Tibial nerve (tissue), 3 donors: Measurements from ENCODE around the gene CFAP99.

Experiments used
- POLR2A ChIP-seq, 2 donors: fragments of 450-650 bp; IDR thresholded peaks; one replicate each; pipeline ENCODE4 v1.6.1; 2017; ENCODE audit warnings: antibody characterized with exemption in 2 of 2, mild to moderate bottlenecking in 2 of 2, moderate library complexity in 2 of 2
- TF ChIP-seq, protein P1 (sequence below), 5 experiments: fragments of 200-600 bp in 3 of 5; fragments of 450-650 bp in 2 of 5; sonication (generic) in 3 of 5; IDR thresholded peaks; one replicate each; pipeline ENCODE4 v1.5.1; 2016 to 2019; ENCODE audit warnings: antibody characterized with exemption in 5 of 5, mild to moderate bottlenecking in 3 of 5, moderate library complexity in 2 of 5

- TF ChIP-seq, protein P1, sequence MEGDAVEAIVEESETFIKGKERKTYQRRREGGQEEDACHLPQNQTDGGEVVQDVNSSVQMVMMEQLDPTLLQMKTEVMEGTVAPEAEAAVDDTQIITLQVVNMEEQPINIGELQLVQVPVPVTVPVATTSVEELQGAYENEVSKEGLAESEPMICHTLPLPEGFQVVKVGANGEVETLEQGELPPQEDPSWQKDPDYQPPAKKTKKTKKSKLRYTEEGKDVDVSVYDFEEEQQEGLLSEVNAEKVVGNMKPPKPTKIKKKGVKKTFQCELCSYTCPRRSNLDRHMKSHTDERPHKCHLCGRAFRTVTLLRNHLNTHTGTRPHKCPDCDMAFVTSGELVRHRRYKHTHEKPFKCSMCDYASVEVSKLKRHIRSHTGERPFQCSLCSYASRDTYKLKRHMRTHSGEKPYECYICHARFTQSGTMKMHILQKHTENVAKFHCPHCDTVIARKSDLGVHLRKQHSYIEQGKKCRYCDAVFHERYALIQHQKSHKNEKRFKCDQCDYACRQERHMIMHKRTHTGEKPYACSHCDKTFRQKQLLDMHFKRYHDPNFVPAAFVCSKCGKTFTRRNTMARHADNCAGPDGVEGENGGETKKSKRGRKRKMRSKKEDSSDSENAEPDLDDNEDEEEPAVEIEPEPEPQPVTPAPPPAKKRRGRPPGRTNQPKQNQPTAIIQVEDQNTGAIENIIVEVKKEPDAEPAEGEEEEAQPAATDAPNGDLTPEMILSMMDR (IDR thresholded peaks at IDR 0.05): no peak
- TF ChIP-seq POLR2A (IDR thresholded peaks at IDR 0.05): no peak
Observed at GRCh38 chr4:2428496-2429213, 9.9 kb downstream of the CFAP99 start.
